HG03342 (cell line): Measurements from ENCODE around the gene ITGA2.

Experiments
- ATAC-seq: cut with Tn5 transposase; IDR thresholded peaks from one replicate; pipeline ENCODE4 v1.9.1; 2021; ENCODE audit warnings: mild to moderate bottlenecking, moderate library complexity; ENCODE audit not compliant: unreplicated experiment

Gene ITGA2

GRCh38 chr5:53053364-53053763, 64.2 kb downstream of the ITGA2 start:
- ATAC-seq, result no peak

GRCh38 chr5:53055365-53055764, 66.2 kb downstream of the ITGA2 start:
- no peak for ATAC-seq

GRCh38 chr5:53059281-53059680, 70.1 kb downstream of the ITGA2 start:
- no peak for ATAC-seq

GRCh38 chr5:53063176-53063575, 74.0 kb downstream of the ITGA2 start:
- no peak for ATAC-seq

- no peak for ATAC-seq
Observed at GRCh38 chr5:53063791-53064190, 74.6 kb downstream of the ITGA2 start.

- ATAC-seq, result no peak
Observed at GRCh38 chr5:53066088-53066487, 76.9 kb downstream of the ITGA2 start.

GRCh38 chr5:53067641-53068040, 78.5 kb downstream of the ITGA2 start:
- no peak for ATAC-seq

GRCh38 chr5:53068291-53068836, 79.2 kb downstream of the ITGA2 start:
- no peak for ATAC-seq

GRCh38 chr5:53069626-53070025, 80.5 kb downstream of the ITGA2 start:
- ATAC-seq, result no peak

- no peak for ATAC-seq
Observed at GRCh38 chr5:53071298-53071697, 82.1 kb downstream of the ITGA2 start.

GRCh38 chr5:53071738-53072137, 82.6 kb downstream of the ITGA2 start:
- no peak for ATAC-seq

GRCh38 chr5:53073348-53073747, 84.2 kb downstream of the ITGA2 start:
- no peak for ATAC-seq

GRCh38 chr5:53076014-53076583, 86.9 kb downstream of the ITGA2 start:
- ATAC-seq, result no peak

GRCh38 chr5:53080271-53080670, 91.1 kb downstream of the ITGA2 start:
- ATAC-seq, result no peak

- no peak for ATAC-seq
Observed at GRCh38 chr5:53083927-53084326, 94.8 kb downstream of the ITGA2 start.

GRCh38 chr5:53084546-53085255, 95.5 kb downstream of the ITGA2 start:
- no peak for ATAC-seq

GRCh38 chr5:53087171-53087570, 98.0 kb downstream of the ITGA2 start:
- no peak for ATAC-seq

GRCh38 chr5:53087621-53088121, 98.5 kb downstream of the ITGA2 start:
- ATAC-seq, result no peak

- ATAC-seq, result peak; percentile 88
Observed at GRCh38 chr5:53089481-53089991, 100.4 kb downstream of the ITGA2 start.

GRCh38 chr5:53090229-53090628, 101.1 kb downstream of the ITGA2 start:
- ATAC-seq, result no peak

GRCh38 chr5:53091289-53091688, 102.1 kb downstream of the ITGA2 start:
- ATAC-seq, result no peak

GRCh38 chr5:53092242-53092641, 103.1 kb downstream of the ITGA2 start:
- no peak for ATAC-seq
